RWPE2 (cell line): ENCODE measurements around the gene UBE2O.
A peak's percentile ranks its signal among the peaks of the same experiment; 100 is the strongest.

ENCODE experiments used
- ATAC-seq: fragments of 200-7000 bp; cut with Tn5 transposase; 3 replicates; pipeline ENCODE4 v1.9.1; 2021; ENCODE audit warnings: low read depth
- DNase-seq: peaks from one replicate; pipeline ENCODE4 v3.0.0-alpha.2; 2020; ENCODE audit warnings: low spot score
- H3K27ac ChIP-seq: fragments of 450-650 bp; 2 replicates; pipeline ENCODE4 v1.5.1; 2017; ENCODE audit warnings: mild to moderate bottlenecking; ENCODE audit not compliant: poor library complexity, severe bottlenecking
- H3K27me3 ChIP-seq: fragments of 250-450 bp; sonication (Bioruptor Pico); 2 replicates; pipeline ENCODE4 v1.5.1; 2021; ENCODE audit warnings: mild to moderate bottlenecking, moderate library complexity; ENCODE audit not compliant: insufficient read depth, poor library complexity, severe bottlenecking
- H3K36me3 ChIP-seq: fragments of 250-450 bp; sonication (Bioruptor Pico); 2 replicates; pipeline ENCODE4 v1.5.1; 2020; ENCODE audit warnings: low read depth, mild to moderate bottlenecking, moderate library complexity
- H3K4me1 ChIP-seq: fragments of 250-450 bp; sonication (Bioruptor Pico); 2 replicates; pipeline ENCODE4 v1.5.1; 2021; ENCODE audit warnings: mild to moderate bottlenecking, moderate library complexity; ENCODE audit not compliant: insufficient read depth, poor library complexity, severe bottlenecking
- H3K4me3 ChIP-seq: fragments of 250-450 bp; sonication (Bioruptor Pico); 2 replicates; pipeline ENCODE4 v1.5.1; 2021; ENCODE audit warnings: mild to moderate bottlenecking, moderate library complexity; ENCODE audit not compliant: severe bottlenecking
- H3K9me3 ChIP-seq: fragments of 250-450 bp; sonication (Bioruptor Pico); 2 replicates; pipeline ENCODE4 v1.5.1; 2021; ENCODE audit warnings: mild to moderate bottlenecking, moderate library complexity; ENCODE audit not compliant: severe bottlenecking
- CTCF ChIP-seq: fragments of 450-650 bp; IDR thresholded peaks from one replicate; pipeline ENCODE4 v1.5.1; 2017; ENCODE audit warnings: mild to moderate bottlenecking, moderate library complexity; ENCODE audit not compliant: poor library complexity, severe bottlenecking

Gene UBE2O

GRCh38 chr17:76397184-76397583 lies 55.8 kb downstream of the UBE2O start:
- Histone ChIP-seq H3K27ac (no peak overlapping the region), H3K27me3 (no peaks in the 10 kb centered on the region), H3K4me3 (no peak overlapping the region), H3K4me1 (peaks cover 11% of the 10 kb centered on the region), H3K9me3 (no peaks in the 10 kb centered on the region), H3K36me3 (peaks cover 69% of the 10 kb centered on the region)
- no peak for DNase-seq
- no peak for TF ChIP-seq CTCF
- ATAC-seq, result no peak

- Histone ChIP-seq H3K9me3 (no peaks in the 10 kb centered on the region), H3K4me1 (peaks cover 11% of the 10 kb centered on the region), H3K27me3 (no peaks in the 10 kb centered on the region), H3K4me3 (no peak overlapping the region), H3K36me3 (peaks cover 64% of the 10 kb centered on the region), H3K27ac (no peak overlapping the region)
- TF ChIP-seq CTCF, result no peak
- ATAC-seq (no peak), DNase-seq (no peak)
These were observed 57.0 kb downstream of the UBE2O start for GRCh38 chr17:76395980-76396379.

GRCh38 chr17:76394166-76394565 lies 58.8 kb downstream of the UBE2O start:
- peaks cover 55% of the 10 kb centered on the region for H3K36me3 ChIP-seq
- no peaks in the 10 kb centered on the region for H3K9me3 ChIP-seq
- DNase-seq (peak; percentile 76), ATAC-seq (peak; percentile 75)
- H3K27ac ChIP-seq, result peak overlapping the region; percentile 50
- H3K4me3 ChIP-seq, result no peak overlapping the region
- TF ChIP-seq CTCF, result no peak
- H3K27me3 ChIP-seq, result no peaks in the 10 kb centered on the region
- H3K4me1 ChIP-seq, result peaks cover 11% of the 10 kb centered on the region

- Histone ChIP-seq H3K27me3 (no peaks in the 10 kb centered on the region), H3K9me3 (no peaks in the 10 kb centered on the region), H3K4me1 (peaks cover 11% of the 10 kb centered on the region), H3K27ac (no peak overlapping the region), H3K4me3 (no peak overlapping the region), H3K36me3 (peaks cover 43% of the 10 kb centered on the region)
- DNase-seq, result peak; percentile 69
- ATAC-seq, result no peak
- no peak for TF ChIP-seq CTCF
These were observed 61.7 kb downstream of the UBE2O start for GRCh38 chr17:76391200-76391715.

- H3K4me1 ChIP-seq, result peaks cover 11% of the 10 kb centered on the region
- peaks cover 32% of the 10 kb centered on the region for H3K36me3 ChIP-seq
- H3K9me3 ChIP-seq, result no peaks in the 10 kb centered on the region
- no peak for TF ChIP-seq CTCF
- DNase-seq, result peak; percentile 61
- H3K27ac ChIP-seq, result no peak overlapping the region
- no peak for ATAC-seq
- no peak overlapping the region for H3K4me3 ChIP-seq
- H3K27me3 ChIP-seq, result no peaks in the 10 kb centered on the region
These were observed 62.9 kb downstream of the UBE2O start for GRCh38 chr17:76390003-76390421.
